ENCODE measurements around the gene TGFB2. TPM values are rescaled to one million over a fixed set of nuclear protein-coding genes. Genes with fewer than 3 reads are reported as not detected.

TGFB2 gene
- total RNA-seq, 4 donors from 2014 or later, result 2.2 to 16.7 (median 8.0) TPM

- Histone ChIP-seq H3K36me3 (no peaks in the 10 kb centered on the region), H3K27me3 (no peaks in the 10 kb centered on the region), H3K27ac (no peak overlapping the region), H3K4me3 (replicated peaks in 1 of 3) (no peak overlapping the region), H3K9me3 (no peaks in the 10 kb centered on the region), H3K4me1 (no peaks in the 10 kb centered on the region)
- intact Hi-C loops (cut with DNase I), result no loop called here
- DNase-seq, result no peak
- TF ChIP-seq CTCF (IDR thresholded peaks at IDR 0.05) (no peak), POLR2A (IDR thresholded peaks at IDR 0.05) (no peak)
- WGBS, 2 donors, result 89 to 92% methylated on average over 5 of the region's 5 CpGs
Observed at GRCh38 chr1:218435528-218435927, 90.4 kb downstream of the TGFB2 start.

- 95 to 100% methylated on average over 1 of the region's 1 CpG for WGBS, 2 donors
Observed at GRCh38 chr1:218436346-218436745, 91.2 kb downstream of the TGFB2 start.

GRCh38 chr1:218436997-218437396, 91.9 kb downstream of the TGFB2 start:
- H3K27ac ChIP-seq, result no peak overlapping the region
- H3K4me1 ChIP-seq, result no peaks in the 10 kb centered on the region
- TF ChIP-seq CTCF (IDR thresholded peaks at IDR 0.05) (no peak), POLR2A (IDR thresholded peaks at IDR 0.05) (no peak)
- H3K4me3 ChIP-seq (replicated peaks in 1 of 3), result no peak overlapping the region
- no peaks in the 10 kb centered on the region for H3K9me3 ChIP-seq
- WGBS, 2 donors, result 87 to 97% methylated on average over 1 of the region's 1 CpG
- no peaks in the 10 kb centered on the region for H3K36me3 ChIP-seq
- no peaks in the 10 kb centered on the region for H3K27me3 ChIP-seq
- intact Hi-C loops (cut with DNase I), result no loop called here
- DNase-seq, result no peak

More at GRCh38 chr1:218436346-218436745, 91.2 kb downstream of the TGFB2 start:
- H3K36me3 ChIP-seq, result no peaks in the 10 kb centered on the region
- intact Hi-C loops (cut with DNase I), result no loop called here
- no peak for DNase-seq
- no peak overlapping the region for H3K4me3 ChIP-seq (replicated peaks in 1 of 3)
- no peak overlapping the region for H3K27ac ChIP-seq
- no peaks in the 10 kb centered on the region for H3K9me3 ChIP-seq
- TF ChIP-seq CTCF (IDR thresholded peaks at IDR 0.05) (no peak), POLR2A (IDR thresholded peaks at IDR 0.05) (no peak)
- no peaks in the 10 kb centered on the region for H3K27me3 ChIP-seq
- H3K4me1 ChIP-seq, result no peaks in the 10 kb centered on the region

- intact Hi-C loops (cut with DNase I), result no loop called here
- H3K27me3 ChIP-seq, result no peaks in the 10 kb centered on the region
- H3K4me3 ChIP-seq (replicated peaks in 1 of 3), result no peak overlapping the region
- H3K36me3 ChIP-seq, result no peaks in the 10 kb centered on the region
- no peaks in the 10 kb centered on the region for H3K4me1 ChIP-seq
- no peak for TF ChIP-seq POLR2A (IDR thresholded peaks at IDR 0.05)
- TF ChIP-seq CTCF (IDR thresholded peaks at IDR 0.05), result no peak
- no peak overlapping the region for H3K27ac ChIP-seq
- 78 to 81% methylated on average over 9 of the region's 9 CpGs for WGBS, 2 donors
- H3K9me3 ChIP-seq, result no peaks in the 10 kb centered on the region
- peak in 1 of 2 donors; percentile 29 for DNase-seq
Observed at GRCh38 chr1:218439541-218440295, 94.6 kb downstream of the TGFB2 start.

- no peaks in the 10 kb centered on the region for H3K36me3 ChIP-seq
- no peak overlapping the region for H3K4me3 ChIP-seq (replicated peaks in 1 of 3)
- WGBS, 2 donors, result 94% methylated on average over 2 of the region's 2 CpGs
- H3K27me3 ChIP-seq, result no peaks in the 10 kb centered on the region
- no peaks in the 10 kb centered on the region for H3K9me3 ChIP-seq
- H3K27ac ChIP-seq, result no peak overlapping the region
- TF ChIP-seq POLR2A (IDR thresholded peaks at IDR 0.05), result no peak
- TF ChIP-seq CTCF (IDR thresholded peaks at IDR 0.05), result no peak
- H3K4me1 ChIP-seq, result no peaks in the 10 kb centered on the region
- intact Hi-C loops (cut with DNase I), result no loop called here
- DNase-seq, result no peak
Observed at GRCh38 chr1:218443255-218443654, 98.1 kb downstream of the TGFB2 start.

Measured in thyroid gland (tissue), 4 donors.